C1 segment of cervical spinal cord (tissue), 14 donors: Measurements from ENCODE around the gene NOP16.
A peak's percentile ranks its signal among the peaks of the same experiment; 100 is the strongest.

Source experiments
- DNase-seq, 14 donors: peaks; one replicate each; lab custom pipeline; 2025; lab: John Stamatoyannopoulos, UW

NOP16 gene, protein sequence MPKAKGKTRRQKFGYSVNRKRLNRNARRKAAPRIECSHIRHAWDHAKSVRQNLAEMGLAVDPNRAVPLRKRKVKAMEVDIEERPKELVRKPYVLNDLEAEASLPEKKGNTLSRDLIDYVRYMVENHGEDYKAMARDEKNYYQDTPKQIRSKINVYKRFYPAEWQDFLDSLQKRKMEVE

DNA sequence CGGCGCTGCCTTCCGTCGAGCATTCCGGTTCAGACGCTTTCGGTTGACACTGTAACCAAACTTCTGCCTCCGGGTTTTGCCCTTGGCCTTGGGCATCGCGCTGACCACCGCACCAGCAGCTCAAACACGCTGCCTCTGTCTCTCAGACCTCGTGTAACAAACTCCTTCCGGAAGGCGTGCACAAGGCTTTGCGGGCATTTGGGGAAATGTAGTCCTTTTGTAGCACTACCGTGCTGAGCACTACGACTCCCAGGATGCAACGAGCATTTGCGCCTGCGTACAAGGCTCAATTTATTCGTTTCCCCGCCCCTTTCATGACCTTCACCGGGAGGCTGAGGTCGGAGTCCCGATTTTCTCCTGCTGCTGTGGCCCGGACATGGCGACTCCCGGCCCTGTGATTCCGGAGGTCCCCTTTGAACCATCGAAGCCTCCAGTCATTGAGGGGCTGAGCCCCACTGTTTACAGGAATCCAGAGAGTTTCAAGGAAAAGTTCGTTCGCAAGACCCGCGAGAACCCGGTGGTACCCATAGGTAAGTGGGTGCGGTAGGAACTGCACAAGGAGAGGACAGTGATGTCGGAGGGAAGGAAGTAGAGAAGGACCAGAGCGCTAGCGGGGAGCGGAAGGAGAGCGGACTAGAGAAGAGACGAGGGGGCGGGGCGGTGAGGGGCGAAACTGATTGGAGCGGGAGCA, at the start of gene NOP16, which contains the start of gene HIGD2A:
Gene NOP16 (minus strand): TSS at position 155 of the 691 bp plus-strand sequence. CDS start 59 bp downstream, at position 96.
Gene HIGD2A (plus strand): TSS at position 308 of the 691 bp plus-strand sequence. CDS start 69 bp downstream, at position 377.
- peak; percentile 92 to 100 (median 99) for DNase-seq

DNA sequence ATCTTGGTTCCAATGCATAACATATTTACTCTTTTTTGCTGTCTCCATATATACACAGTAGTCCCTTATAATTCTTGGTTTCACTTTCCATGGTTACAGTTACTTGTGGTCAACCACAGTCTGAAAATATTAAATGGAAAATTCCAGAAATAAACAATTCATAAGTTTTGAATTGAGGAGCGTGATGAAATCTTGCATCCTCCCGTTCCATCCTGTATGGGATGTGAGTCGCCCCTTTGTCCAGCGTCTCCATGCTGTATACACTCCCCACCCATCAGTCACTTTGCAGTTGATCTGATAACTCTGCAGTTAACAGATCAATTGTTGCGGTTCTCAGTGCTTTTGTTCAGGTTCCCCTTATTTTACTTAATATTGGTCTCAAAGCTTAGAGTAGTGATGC, 48.3 kb upstream of the NOP16 start:
- no peak for DNase-seq

DNA sequence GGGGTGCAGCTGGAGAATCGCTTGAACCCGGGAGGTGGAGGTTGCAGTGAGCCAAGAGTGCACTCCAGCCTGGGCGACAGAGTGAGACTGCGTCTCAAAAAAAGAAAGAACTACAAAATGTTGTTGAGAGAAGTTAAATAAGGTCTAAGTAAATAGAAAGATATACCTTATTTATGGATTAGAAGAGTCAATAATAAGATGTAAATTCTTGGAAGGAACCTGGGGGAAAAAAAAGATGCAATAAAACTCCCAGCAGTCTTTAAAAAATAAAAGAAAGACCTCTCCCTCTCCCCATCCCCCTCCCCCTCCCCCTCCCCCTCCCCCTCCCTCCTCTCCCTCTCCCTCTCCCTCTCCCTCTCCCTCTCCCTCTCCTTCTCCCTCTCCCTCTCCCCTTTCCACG, 44.3 kb upstream of the NOP16 start:
- DNase-seq = no peak

DNA sequence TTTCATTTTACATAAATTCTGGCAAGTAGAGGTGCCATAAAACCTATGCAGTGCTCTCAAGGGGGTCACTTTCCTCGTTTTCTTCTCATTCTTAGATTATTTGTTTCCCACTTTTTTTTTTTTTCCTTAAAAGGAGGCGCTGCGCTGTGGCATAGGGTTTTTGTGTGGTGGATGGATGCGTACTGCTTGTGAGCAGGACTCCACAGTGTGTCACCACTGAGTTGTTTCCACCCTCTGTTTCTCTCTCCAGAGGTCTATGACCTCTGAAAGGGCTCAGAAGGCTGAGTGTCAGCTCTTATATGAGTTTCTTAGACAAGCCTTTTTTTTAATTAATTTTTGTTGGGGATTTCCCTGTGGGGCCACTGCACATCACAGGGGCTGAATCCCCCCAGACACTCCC, 41.6 kb upstream of the NOP16 start:
- no peak for DNase-seq

DNA sequence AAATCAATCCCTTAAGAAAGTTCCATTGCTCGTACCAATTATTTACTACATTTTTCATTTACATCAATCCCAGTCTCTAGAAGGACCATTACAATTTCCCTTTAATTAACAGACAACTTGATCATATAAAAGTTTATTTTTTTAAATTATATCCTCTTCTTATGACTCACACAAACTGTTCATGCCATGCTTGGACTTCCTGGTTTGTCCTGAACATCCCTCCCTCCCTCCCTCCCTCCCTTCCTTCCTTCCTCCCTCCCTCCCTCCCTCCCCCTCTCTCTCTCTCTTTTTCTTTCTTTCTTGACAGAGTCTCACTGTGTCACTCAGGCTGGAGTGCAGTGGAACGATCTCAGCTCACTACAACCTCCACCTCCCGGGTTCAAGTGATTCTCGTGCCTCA, 39.6 kb upstream of the NOP16 start:
- no peak for DNase-seq

DNA sequence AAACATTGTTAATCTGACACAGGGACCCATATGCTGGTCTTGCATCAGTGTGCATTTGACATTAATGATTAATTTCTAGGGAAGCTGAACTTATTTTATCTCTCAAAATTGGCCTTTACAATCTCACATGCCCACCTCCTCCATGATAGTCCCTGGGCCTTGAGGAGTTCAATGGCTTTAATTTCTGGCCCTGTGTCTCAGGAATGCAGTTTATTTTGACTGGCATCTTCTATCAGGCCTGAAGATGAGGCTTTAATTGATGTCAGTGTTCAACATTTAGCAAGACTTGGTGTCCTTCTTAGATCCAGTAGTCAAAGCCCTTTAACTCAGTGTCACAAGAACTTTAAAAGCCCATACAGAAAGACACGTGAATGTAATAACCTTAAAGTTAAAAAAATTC, 38.5 kb upstream of the NOP16 start:
- DNase-seq = no peak

DNA sequence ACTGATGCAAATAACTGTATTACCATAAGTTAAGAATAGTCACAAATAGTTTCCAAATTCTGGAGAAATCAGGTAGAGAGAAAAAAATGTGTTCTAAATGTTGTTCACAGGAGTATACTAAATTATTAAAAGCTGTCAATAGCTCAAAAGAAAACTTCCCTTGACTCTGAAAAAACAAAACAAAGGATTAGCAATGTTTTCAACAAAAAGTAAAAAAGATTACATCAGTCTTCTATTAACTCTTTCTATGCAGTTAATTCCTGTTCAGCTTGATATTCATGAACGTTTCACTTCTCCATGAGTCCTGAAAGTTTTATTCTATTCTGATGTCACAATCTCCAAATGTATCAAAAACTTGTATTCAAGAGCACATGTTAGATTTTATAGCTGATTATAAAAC, 37.4 kb upstream of the NOP16 start:
- DNase-seq = no peak

DNA sequence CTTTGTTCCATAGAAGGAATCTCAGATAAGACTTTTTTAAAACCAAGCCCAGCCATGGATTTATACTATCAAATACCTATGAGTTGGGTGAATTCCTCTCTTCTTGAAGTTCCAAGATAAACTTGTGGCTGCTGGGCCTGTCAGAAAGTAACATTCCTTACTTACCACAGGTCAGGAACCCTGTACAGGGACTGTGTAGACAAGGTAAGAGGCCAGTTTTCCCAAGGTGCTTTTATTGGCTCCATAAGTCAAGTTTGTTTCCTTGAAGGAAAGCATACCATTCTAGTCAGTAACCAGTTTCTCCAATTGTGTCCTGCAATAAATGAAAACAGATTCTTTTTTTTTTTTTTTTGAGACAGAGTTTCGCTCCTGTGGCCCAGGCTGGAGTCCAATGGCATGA, 36.7 kb upstream of the NOP16 start:
- DNase-seq = no peak

DNA sequence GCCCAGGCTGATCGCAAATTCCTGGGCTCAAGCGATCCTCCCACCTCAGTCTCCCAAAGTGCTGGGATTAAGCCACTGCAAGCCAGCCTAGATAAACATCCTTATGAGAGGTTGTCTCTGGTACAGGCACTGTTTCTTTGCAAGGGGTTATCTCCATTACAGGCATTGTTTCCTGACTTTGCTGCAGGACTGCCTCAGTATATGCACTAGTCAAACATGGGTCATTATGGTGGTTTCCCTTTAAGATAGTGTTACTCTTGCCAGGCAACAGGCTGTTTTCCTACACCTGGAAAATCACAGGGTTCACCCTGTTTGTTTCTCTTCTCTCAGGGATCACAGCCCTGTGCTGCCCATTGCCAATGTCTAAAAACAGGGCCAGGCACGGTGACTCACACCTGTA, 35.8 kb upstream of the NOP16 start:
- DNase-seq = no peak

DNA sequence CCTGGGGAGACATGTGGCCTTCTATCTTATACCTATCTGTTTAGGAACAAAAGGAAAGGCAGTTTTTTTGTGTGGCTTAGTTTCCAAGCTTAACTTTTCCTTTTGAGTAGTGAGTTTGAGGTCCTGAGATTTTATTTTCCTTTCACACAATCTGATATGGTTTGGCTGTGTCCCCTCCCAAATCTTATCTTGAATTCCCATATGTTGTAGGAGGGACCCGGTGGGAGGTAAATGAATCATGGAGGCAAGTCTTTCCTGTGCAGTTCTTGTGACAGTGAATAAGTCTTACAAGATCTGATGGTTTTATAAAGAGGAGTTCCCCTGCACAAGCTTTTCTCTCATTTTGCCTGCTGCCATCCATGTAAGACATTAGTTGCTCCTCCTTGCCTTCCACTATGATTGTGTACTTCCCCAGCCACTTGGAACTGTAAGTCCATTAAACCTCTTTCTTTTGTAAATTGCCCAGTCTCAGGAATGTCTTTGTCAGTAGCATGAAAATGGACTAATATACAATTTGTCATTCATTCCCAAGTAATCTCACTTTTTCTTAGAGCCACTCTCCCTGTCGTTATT, 32.7 kb upstream of the NOP16 start:
- DNase-seq = no peak

DNA sequence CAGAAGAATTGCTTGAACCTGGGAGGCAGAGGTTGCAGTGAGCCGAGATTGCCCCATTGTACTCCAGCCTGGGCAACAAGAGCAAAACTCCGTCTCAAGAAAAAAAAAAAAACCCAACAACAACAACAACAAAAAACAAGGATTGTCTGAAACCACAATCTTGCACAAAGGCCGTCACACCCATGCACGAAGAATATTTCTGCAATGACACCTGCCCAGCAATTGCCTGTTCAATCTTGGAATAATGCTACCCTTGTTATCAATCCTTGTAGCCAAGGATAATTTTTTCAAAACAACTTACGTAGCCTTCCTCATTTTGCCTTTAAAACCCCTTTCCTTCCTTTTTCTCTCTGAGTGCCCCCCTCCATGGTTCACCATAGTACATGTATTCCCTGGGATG, 31.7 kb upstream of the NOP16 start:
- no peak for DNase-seq

DNA sequence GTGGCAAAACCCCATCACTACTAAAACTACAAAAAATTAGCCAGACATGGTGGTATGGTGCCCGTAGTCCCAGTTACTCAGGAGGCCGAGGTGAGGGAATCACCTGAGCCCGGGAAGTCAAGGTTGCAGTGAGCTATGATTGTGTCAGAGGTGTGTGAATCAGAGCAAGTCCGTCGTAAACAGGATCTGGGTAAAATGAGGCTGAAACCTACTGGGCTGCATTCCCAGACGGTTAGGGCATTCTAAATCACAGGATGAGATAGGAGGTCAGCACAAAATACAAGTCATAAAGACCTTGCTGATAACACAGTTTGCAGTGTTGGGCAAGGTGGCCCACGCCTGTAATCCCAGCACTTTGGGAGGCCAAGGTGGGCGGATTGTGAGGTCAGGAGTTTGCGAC, 29.9 kb upstream of the NOP16 start:
- DNase-seq = no peak

DNA sequence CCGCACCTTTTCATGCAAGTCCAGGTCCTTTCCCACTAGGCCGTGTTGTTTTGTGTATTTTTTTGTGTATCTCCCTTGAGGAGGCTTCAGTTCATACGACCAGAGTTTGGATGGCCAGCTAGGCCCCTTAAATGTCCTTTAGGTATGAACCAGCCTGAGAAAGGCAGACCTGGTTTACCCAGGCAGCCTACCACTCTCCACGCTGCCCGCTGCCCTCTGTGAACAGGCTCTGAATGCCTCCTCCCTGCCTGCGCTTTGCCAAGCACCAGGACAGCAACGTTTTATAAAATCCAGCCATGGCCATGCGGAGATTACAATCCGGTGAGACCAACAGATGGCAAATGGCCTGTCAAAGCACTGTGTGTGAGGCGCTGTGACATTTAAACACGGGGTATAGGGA, 28.6 kb upstream of the NOP16 start:
- peak in 1 of 14 donors; percentile 68 for DNase-seq

DNA sequence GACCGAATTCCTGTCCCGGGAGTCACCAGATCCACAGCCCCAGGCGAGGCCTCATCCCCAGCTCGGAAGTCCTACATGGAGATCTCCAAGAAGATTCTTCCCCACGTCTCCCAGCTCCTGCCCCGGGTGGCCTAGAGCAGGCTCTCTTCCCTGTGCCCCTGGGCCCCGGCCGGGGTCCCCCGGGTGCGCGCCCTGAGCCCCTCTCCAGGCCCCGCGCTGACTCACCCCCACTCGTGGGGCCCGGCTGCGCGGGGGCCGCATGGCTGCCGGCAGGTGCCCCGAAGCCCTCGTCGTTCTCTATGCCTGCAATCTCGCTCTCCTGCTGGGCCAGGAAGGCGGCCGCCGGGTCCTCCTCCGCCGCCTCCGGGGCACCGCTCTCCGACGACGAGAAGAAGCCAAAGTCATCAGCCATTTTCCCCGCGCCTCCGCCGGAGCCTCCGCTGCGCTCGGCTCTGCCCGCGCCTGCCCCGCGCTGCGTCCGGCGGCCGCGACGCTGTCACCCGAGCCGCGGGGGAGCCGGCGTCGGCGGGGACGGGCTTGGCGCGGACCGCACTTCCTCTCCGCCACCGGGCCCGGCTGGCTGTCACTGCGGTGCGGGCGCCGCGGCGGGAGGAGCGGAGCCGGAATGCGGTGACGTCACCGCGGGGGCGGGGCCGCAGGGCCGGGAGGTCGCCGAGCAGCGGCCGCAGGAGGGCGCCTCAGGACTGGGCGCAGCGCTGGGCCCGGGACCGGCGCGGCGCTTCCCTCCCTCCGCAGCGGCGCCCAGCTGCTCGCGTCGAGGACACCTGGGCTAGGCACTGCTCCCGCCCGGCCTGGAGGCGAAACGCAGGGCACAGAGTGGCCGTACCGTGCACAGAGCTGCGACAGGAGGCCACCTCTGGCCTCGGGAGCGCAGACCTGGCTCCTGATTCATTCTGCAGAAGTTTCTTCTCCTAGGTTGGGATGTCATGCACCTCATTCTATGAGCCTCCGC, 27.8 kb upstream of the NOP16 start, which contains the start of gene CLTB:
Gene CLTB (minus strand): TSS at position 588 of the 973 bp plus-strand sequence. CDS start 176 bp downstream, at position 412.
- DNase-seq = peak; percentile 26 to 91 (median 78)

DNA sequence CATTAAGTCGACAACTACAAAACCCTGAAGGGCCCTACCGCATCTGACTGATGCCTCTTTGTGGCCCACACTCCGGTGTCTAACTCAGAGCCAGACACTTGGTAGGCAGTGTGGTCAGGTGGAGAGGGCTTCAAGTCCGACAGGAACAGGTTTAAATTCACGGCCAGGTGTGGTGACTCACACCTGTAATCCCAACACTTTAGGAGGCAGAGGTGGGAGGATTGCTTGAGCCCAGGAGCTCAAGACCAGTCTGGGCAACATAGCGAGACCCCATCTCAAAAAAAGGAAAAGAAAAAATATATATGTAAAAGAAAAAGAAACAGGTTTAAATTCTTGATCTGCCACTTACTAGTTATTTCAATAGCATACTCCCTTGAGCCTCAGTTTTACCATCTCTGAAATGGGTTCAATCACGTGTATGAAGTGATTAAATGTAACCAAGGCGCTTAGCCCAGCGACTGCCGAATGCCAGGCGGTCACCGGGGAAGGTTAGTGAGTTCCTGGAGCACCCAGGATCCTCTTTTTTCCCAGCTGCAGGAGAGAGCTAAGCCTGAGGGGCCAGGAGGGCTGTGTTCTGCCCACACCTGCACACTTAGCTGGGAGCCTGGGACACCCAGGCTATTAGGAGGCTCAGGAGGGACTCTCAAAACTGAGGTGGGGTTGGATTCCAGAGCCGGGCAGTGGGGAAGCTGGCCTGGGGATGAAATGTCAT, 27.0 kb upstream of the NOP16 start:
- DNase-seq = no peak

DNA sequence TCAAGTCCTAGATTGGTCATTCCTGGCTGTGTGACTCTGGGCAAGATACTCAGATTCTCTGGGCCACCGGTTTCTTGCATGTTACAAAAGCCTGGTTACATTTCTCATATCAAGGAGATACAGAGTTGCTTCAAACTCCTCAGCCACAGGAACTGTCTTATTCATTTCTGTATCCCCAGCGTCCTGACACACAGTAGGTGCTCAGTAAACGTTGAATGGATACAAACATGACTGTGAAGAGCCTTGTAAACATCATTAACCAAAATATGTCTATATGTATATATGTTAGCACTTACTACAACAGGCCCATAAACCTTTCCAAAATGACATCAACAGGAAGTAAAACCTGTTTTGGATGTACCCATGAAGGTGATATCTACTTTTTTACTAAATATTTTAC, 26.3 kb upstream of the NOP16 start:
- no peak for DNase-seq

DNA sequence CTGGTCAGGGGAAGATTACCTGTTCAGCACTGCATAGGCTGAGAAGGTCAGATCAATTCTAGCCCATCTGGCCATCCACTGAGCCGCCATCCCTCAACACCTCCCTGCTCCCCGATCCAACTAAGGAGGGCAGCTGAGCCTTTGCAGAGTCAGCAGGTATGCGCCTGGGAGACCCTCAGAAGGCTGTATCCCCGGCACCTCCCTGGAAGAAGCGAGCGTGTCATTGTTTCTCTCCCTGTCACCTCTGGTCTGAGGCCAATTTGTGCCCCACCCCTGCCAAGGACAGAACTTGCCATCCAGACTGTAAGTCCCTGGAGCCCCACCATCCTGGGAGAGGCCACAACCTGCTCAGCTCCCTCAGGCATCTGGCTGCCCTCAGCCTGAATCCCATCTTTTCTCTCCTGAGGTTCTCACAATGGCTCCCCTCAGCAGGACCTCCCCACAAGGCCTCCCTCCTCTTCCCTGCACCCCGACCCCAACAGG, 25.4 kb upstream of the NOP16 start:
- DNase-seq = peak in 1 of 14 donors; percentile 22

DNA sequence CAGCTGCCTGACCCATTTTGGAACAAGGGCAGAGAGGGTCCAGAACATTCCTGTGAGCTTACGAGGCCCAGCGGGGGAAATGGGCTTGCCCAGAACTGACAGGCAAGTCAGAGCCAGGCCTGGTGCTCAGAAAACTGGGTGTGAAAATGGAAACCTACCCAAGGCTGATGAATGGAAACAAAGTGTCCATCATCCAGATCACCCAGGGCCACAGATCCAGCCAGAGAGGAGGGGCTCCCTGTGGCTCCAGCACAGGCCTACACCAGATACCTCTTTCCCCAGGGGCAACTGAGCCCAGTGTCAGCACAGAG, 24.8 kb upstream of the NOP16 start:
- DNase-seq = peak in 1 of 14 donors; percentile 17

DNA sequence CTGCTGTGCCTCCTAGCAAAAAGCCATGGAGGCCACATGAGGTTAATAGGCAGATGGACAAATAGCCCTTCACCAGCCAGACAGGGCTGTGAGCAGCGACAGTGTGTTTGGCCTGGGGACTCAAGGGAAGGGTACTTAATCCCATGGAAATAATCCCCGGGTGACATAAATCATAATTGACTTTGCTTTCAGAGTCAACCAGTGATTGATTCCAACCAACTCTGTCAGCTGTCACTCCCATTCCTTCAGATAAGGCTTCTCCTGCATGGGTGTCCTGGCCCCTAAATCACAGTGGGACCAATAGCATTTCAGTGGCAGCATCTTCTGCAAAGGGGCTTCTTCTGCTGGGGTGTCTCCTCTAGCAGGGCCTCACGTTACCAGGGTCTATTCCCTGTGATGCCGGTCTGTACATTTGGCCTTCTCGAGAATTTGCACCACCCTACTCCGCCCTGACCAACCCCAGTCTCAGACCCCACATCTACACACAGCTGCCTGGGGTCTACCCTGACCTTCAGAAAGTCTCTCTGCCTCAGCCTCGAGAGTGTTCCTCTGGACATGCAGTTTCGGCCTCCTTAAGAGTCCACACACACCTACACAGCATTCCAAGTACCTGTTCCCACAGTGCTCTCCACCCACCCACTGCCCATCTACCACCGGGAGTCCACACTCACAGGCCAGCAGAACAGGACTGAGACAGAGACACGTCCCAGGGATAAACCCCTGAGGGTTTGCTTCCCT, 24.3 kb upstream of the NOP16 start:
- no peak for DNase-seq

DNA sequence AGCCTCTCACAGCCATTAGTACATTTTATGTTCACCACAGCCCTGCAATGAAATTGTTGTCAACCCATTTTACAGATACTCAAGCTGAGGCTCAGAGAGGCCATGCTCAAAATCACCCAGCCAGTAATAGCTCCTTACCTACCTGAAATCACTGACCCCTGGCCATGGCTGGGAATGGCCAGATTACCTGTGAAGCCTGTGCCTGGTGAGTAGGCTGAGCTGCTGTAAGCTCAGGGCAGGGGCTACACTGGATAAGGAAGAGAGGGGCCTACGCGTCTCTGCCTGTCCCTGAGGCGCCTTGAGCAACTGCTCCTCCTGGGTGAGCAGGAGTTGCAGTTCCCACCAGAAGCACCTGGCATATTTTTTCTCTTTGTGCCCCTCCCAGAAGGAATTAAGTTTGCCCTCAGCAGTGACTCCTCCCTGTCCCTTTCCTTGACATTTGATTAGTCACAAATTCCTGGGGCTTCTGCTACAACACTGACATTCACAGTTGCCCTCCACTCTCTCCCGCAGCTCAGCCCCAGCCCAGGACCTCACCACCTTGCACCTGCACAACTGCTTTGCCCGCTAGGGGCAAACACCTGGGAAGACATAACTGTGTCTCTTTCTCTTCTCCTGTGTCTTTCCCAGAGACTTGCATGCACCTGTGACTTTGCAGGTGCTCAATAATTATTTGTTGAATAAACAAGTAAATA, 22.2 kb upstream of the NOP16 start:
- DNase-seq = no peak
